Posterior vena cava (tissue), 2 donors: ENCODE results near the gene SGSH. TPM values are rescaled to one million over a fixed set of nuclear protein-coding genes. Genes with fewer than 3 reads are reported as not detected.
"Not testable (repeated sequence)": the region's sequence is repeated elsewhere in the genome, so short reads cannot be mapped to it uniquely, and the experiment has no call there.

Source experiments
- DNase-seq: peaks from one replicate; pipeline ENCODE4 v3.0.0-alpha.2; 2020; ENCODE audit warnings: low spot score
- intact Hi-C, 2 donors: fragments of 100-400 bp; cut with DNase I; formaldehyde crosslinking; loops; one replicate each; pipeline versions ENCODE4 v1.14.1 to v1.14.2; 2022 to 2023
- total RNA-seq, 2 donors: library from RNA; stranded (reverse); fragmentation: NEBNext Ultra II Directional; extraction: Animal tissue kit (Norgen Biotek cat#: 25700); gene quantifications; one replicate each; pipeline ENCODE4 v1.2.1, GENCODE V29; 2021
- donor health status: DM: yes; HTN: yes; CAD: no.
- donor health status: DM: yes; HTN: yes; CAD: no.

The SGSH gene
- total RNA-seq, 2 donors from 2014 or later = 34.0 to 38.8 TPM

DNA sequence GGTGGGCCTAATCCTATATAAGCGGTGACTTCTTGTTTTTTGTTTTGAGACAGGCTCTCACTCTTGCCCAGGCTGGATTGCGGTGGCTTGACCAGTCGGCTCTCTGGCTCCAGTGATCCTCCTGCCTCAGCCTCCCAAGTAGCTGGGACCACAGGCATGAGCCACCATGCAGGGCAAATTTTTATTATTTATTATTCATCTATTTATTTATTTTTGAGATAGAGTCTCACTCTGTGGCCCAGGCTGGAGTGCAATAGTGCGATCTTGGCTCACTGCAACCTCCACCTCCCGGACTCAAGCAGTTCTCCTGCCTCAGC lies 35.9 kb upstream of the SGSH start:
- no peak for DNase-seq
- intact Hi-C loops = no loop called here

DNA sequence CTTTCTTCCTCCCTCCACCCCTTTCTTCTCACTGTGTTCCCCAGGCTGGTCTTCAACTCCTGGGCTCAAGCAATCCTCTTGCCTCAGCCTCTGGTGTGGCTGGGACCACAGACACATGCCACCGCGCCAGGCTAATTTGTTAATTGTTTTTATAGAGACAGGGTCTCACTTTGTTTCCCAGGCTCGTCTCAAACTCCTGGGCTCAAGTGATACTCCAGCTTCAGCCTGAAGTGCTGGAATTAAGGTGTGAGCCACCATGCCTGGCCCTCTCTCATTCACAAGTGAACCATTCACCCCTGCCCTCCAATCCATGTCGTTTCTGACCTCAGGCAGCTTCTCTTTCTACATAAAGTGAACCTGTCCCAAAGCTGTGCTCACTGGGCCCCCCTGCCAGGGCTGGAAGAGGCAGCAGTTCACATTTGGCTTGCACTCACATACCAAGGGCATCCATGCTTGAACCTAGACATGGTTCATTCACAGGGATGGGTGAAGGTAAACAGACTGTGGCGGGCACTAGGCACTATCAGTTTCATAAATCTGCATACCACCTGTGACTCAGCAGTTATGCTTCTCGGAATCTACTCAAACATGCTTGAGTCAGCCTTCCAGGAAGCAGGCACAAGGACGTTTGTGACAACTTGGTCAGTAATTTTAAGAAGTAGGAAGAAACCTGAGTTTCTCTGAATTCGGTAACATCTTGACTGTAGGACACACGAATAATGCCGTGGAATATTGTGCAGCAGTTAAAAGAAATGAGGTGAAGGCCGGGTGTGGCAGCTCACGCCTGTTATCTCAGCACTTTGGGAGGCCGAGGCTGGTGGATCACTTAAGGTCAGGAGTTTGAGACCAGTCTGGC lies 34.5 kb upstream of the SGSH start:
- no peak for DNase-seq
- intact Hi-C loops = no loop called here

DNA sequence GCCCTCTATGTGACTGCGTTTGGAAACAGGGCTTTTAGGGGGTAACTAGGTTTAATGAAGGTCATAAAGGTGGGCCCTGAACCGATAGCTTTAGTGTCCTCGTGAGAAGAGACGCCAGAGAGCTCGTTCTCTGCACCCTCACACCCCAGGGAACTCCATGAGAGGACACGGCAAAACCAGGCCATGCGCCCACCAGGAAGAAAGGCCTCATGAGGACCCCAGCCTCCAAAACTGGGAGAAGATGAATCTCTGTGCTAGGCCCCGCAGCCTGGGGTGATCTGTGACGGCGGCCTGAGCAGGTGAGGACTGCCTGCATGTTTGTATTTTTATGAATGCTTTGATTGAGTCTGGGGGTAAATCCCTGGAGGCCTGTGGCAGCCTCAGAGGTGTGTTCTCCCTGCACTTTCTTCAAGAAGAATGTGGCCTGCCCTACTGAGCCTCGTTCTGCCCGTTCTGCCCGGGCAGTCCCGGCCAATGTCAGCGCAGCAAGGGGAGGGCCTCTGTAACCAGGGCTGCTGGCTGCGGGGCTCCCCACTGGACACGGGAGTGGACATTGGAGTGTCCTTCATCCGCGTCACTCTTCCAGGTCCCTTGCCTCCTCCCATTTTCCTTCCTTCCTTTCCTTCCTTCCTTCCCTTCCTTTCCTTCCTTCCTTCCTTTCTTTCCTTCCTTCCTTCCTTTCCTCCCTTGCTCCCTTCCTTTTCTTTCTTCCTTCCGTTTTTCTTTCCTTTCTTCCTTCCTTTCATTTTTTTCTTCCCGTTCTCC lies 33.7 kb upstream of the SGSH start:
- intact Hi-C loops = no loop called here
- no peak for DNase-seq

DNA sequence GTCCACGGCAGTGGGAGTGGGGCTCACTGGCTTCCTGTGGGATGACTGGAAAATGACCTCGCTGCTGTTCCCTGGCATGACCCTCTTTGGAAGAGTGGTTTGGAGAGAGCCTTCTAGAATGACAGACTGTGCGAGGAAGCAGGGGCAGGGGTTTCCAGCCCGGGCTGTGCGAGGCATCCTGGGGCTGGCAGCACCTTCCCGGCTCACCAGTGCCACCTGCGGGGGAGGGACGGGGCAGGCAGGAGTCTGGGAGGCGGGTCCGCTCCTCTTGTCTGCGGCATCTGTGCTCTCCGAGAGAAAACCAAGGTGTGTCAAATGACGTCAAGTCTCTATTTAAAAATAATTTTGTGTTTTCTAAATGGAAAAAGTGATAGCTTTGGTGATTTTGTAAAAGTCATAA lies 32.7 kb upstream of the SGSH start:
- intact Hi-C loops = no loop called here
- DNase-seq = no peak

DNA sequence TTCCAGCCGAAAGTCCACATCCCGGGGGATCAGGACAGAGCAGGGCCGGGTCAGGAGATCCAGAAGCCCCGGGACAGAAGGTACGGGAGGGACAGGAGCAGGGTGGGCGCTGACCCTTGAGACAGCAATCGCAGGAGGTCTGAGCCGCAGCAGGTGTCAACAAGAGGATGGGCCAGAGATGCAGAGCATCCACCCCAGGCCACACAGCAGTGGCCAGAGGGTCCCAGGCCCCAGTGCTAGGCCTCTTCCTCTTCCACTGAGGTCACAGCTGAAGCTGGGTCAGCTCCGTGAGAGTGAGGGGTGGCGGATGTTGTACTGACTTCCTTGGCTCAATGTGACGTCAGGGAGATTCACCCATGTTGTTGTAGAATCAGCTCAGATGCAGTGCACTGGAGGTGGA lies 31.8 kb upstream of the SGSH start:
- intact Hi-C loops = loop anchor here in 1 of 2 donors (1.0 kb wide), 1 partner anchor 19 kb away; no protein-coding TSS in a partner anchor

DNA sequence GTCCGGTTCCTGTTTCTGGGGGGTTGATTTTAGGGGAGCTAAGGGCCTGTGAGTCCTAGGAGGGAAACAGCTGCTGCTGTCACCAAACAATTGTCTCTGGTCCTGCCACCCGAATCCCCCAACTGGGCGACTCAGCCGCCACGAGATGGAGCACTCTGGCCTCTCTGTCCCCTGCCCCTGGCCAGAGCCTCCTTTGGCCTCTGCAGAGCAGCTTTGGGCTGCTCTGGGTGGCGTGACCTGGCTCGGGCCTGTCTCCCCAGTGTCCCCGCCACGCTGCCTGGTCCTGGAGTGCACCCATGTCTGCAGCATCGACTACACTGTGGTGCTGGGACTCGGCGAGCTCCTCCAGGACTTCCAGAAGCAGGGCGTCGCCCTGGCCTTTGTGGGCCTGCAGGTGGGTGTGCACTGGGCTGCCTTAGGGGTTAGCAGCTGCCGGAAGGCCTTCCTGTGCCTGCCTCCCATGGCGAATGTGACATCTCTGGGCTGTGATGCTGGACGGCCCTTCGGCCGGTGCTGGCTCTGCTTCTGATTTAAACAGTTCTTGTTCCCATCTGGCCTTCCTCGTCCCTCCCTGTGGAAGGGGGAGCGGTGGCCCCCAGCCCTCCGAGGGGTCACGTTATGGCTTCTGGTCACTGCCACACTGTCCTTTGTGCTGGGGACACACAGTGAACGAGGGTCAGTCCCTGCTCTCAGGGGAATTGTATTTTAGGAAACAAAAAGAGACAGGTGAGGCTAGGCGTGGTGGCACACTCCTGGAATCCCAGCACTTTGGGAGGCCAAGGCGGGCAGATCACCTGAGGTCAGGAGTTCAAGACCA lies 29.0 kb upstream of the SGSH start:
- intact Hi-C loops = no loop called here
- DNase-seq = no peak

More for the DNA sequence above, 31.8 kb upstream of the SGSH start:
- DNase-seq = no peak

DNA sequence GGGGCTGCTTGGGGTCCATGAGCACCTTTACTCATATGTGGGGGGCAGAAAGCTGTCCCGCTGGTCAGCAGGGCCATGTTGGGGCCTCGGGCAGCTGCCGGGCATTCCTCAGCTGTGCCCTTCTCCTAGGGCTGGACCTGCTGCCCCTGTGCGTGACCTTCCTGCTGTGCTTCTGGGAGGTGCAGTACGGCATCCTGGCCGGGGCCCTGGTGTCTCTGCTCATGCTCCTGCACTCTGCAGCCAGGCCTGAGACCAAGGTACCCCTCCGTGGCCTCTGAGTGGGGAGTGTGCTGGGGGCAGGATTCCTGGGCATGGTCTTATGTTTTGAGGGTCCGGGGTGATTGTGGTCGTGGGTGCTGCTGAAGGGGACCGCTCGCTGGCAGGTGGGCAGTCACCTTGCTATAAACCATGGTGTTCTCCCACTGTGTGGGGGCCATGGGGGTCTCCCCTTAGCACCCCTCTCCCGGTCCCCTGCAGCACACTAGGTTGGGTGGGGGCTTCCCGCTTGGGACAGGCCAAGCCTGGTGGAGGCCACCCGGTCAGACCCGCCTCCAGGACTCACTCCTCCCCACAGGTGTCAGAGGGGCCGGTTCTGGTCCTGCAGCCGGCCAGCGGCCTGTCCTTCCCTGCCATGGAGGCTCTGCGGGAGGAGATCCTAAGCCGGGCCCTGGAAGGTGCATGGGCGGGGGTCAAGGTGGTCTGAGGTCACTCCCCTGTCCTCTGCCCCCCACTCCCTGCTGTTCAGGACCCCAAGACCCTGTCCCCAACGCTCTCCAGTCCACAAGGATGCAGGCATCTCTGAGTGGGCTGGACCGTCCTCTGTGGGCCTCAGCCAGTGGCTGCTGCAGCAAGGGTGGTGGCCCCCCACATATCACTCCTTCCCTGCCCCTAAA lies 28.1 kb upstream of the SGSH start:
- intact Hi-C loops = no loop called here
- no peak for DNase-seq

DNA sequence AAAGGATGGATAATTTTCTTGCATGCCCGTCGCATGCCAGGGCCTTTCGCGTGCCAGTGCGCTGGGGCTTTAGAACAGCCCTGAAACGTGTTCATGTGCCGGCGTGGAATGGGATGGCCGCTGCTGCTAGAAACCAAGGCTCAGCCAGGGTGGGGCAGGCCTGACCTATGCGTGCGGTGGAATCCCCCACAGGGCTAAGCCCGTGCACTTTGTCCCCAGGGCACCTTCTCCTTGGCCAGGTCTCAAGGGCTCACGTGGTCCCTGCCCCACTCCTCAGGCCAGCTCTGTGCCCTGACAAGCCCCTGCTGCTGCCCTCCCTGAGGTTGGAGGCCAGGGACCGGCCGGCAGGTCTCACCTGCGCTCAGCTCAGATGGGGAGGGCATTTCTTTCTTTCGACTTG lies 27.4 kb upstream of the SGSH start:
- intact Hi-C loops = no loop called here
- DNase-seq = no peak

DNA sequence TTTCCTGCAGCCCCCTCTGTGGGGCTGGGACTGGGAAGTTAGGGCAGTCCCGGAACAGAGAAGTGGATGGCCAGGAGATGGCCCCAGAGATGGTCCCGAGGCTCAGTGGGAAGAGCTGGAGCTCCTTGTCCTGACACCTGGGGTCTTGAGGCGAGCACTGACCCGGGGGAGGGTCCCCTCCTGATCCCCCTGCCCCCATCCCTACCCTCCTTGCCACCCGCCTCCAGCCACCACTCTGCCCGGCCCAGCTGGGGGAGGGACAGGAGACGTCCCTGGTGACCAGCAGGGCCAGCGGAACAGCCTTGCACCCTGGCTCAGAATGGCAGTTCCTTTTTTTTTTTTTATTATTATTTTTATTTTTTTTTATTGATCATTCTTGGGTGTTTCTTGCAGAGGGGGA lies 26.6 kb upstream of the SGSH start:
- intact Hi-C loops = no loop called here
- DNase-seq = no peak

DNA sequence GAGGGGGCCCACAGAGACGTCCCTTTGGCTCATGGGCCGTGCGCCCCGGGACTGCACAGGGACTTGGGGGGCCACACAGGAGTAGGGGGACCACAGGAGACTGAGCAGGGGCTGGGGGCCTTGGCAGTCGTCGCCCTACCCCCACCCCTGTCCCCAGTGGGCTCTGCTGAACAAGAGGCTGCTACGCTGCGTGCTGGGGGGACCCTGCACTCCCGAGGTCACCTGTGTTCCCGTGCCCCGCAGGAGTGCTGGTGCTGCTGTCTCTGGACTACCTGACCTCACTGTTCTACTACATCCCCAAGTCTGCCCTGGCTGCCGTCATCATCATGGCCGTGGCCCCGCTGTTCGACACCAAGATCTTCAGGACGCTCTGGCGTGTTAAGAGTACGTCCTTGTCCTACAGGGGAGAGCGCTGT lies 26.1 kb upstream of the SGSH start:
- no peak for DNase-seq
- intact Hi-C loops = no loop called here

DNA sequence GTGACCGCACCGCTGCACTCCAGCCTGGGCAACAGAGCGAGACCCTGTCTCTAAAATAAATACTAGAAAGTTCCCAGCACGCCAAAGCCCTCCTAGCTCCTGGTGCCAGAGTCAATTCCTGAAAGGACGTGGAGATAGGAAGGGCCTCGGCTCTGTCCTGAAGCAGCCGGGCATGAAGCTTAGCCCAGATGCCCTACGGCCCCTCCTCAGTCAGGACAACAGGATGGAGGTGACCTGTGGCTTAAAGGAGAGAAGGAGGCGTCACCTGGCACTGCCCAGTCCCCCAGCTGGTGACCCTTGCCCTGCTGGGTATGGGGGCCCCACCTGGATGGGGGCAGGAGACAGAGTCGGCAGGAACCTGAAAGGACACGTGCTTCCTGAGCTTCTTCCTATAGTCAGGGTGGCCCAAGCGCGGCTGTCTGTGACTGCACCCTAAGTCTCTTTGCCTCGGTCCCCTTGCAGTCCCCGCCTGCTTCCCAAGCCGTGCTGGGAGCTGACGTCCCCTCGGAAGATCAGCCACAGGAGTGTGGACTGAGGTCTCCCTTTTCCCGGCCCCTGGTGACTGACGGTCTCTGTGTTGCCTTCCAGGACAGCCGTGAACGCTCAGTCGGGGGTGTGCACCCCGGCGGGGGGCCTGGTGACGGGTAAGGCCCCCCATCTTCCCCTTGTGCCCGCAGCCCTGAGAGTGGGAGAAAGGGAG lies 25.6 kb upstream of the SGSH start:
- DNase-seq = no peak
- intact Hi-C loops = no loop called here

DNA sequence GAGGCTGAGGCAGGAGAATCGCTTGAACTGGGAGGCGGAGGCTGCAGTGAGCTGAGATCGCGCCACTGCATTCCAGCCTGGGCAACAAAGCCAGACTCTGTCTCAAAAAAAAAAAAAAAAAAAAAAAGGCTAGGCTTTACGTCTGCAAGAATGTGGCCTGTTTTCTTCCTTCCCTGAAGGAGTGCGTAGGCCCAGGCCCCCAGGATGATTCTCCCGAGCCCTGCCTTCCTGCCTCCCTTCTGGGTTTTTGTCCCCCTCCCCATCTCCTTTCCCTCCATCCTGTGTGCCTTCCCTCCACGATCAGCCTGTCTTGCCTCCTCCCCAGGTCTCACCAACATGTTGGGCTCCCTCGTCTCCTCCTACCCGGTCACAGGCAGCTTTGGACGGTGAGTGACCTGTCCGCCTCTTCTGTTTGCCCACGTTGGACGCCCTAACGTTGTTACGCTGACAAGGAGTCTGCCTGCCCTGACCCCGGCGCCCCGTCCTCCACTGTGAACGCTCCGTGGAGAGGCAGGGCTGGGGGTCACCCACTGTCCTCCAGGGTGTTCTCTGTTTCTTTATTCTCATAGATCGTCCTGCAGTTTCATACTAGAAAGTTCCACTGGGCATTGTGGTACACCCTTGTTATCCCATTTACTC lies 24.9 kb upstream of the SGSH start:
- intact Hi-C loops = no loop called here
- no peak for DNase-seq

DNA sequence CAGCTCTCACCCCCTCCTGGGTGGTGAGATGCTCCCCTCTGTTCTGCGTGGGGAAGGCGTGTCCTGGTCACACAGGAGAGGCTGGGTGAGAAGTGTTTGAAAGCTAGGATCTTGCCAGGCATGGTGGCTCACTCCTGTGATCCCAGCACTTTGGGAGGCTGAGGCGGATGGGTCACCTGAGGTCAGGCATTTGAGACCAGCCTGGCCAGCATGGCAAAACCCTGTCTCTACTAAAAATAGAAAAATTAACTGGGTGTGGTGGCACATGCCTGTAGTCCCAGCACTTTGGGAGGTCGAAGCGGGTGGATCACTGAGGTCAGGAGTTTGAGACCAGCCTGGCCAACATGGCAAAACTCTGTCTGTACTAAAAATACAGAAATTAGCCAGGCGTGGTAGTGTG lies 24.3 kb upstream of the SGSH start:
- DNase-seq, intact Hi-C loops: not testable (repeated sequence)

DNA sequence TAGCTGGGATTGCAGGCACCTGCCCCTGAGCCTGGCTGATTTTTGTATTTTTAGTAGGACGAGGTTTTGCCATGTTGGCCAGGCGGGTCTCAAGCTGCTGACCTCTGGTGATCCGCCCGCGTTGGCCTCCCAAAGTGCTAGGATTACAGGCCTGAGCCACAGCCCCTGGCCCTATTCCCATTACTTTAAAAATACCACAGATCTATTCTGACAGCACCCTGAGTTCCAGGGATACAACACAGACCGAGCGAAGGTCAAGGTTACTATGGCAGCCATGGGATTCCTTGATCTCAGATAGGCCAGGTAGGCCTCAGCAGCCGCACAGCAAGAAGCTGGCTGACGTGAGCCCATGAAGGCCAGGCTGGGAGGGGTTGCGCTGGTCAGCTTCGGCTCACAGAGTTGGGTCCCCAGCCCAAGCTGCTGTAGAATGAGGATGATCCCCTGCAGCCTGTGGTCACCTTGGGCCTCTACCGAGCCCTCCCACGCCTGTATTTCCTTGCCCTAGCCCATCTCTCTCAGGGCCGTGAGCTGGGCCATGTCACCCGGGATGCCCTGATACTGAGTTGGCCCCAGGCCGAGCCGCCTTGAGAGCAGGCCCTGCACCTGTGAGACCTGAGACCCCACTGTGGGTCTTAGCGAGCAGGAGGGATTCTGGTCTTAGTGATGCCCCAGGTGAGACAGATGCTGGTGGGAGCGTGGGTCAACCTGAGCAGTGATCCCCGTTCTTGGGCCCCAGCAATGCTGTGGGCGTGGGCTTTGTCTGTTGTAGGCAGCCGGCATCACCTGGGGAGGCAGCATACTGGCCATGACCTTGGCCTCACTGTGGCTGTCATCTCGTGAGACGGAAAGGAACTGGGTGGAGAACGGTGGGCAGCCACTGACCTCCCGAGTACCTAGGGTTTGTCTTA lies 23.6 kb upstream of the SGSH start:
- DNase-seq = no peak
- intact Hi-C loops = no loop called here

DNA sequence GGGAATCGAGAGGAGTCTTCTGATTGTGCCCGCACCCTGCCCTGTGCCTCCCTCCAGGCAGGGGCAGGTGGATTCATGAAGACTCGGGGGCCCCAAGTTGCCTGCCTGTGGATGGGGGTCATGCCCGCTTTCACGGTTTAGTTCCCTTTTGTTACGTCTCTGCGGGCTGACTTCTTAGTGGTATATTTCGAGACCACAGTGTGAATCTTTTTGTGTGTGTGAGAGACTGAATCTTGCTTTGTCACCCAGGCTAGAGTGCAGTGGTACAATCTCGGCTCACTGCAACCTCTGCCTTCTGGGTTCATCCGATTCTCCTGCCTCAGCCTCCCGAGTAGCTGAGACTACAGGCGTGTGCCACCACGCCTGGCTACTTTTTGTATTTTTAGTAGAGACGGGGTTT lies 22.4 kb upstream of the SGSH start:
- intact Hi-C loops = no loop called here
- DNase-seq = no peak

DNA sequence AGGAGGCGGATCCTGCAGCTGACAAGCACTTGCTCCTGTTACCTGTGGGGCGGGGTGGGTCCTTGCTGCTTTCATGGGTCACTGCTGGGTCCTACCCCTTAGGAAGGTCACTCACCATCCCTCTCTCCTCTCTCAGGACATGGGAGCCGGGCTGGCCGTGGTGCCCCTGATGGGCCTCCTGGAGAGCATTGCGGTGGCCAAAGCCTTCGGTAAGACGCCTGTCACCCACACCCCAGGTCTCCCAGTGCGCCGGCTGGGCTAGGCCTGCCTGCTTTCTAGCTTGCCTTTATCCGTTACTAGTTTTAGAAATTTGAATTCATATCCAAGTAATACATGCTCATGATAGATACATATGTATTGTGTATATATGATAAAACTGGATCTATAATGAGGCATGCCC lies 17.3 kb upstream of the SGSH start:
- intact Hi-C loops = no loop called here

DNA sequence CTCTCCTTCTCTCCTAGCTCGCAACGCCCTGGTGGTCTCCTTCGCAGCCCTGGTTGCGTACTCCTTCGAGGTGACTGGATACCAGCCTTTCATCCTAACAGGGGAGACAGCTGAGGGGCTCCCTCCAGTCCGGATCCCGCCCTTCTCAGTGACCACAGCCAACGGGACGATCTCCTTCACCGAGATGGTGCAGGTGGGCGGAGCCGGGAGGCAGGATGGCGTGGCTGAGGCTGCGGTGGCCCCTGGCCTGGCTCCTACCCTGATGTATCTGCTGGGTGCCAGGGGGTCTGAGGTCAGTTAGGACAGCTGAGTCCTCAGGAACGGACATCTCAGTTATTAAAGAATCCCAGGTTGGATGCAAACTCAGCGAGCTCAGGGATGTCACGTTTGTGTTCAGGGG lies 16.8 kb upstream of the SGSH start:
- intact Hi-C loops = no loop called here
- no peak for DNase-seq

More for the DNA sequence above, 17.3 kb upstream of the SGSH start:
- no peak for DNase-seq
